ENCODE measurements around the gene NOS1AP. TPM values are rescaled to one million over a fixed set of nuclear protein-coding genes. Genes with fewer than 3 reads are reported as not detected.

NOS1AP gene
- total RNA-seq, 4 donors from 2014 or later = 1.1 to 3.5 (median 2.6) TPM

- H3K4me3 ChIP-seq (ENCODE audit: low read depth, poor library complexity, severe bottlenecking) = no peak overlapping the region
- TF ChIP-seq POLR2A (IDR thresholded peaks at IDR 0.05) (no peak), CTCF (IDR thresholded peaks at IDR 0.05) (no peak)
- intact Hi-C loops (cut with DNase I; ENCODE audit: low total_unique reads) = no loop called here
- WGBS, 2 donors = 75 to 83% methylated on average over 5 of the region's 5 CpGs
- DNase-seq (ENCODE audit: low spot score in 2 of 2) = no peak
Measured at GRCh38 chr1:162088281-162088969, 18.9 kb downstream of the NOS1AP start.

GRCh38 chr1:162089748-162090147, 20.3 kb downstream of the NOS1AP start:
- WGBS, 2 donors = 82 to 85% methylated on average over 2 of the region's 2 CpGs
- TF ChIP-seq POLR2A (IDR thresholded peaks at IDR 0.05) = no peak
- TF ChIP-seq CTCF (IDR thresholded peaks at IDR 0.05) = no peak
- H3K4me3 ChIP-seq (ENCODE audit: low read depth, poor library complexity, severe bottlenecking) = no peak overlapping the region
- intact Hi-C loops (cut with DNase I; ENCODE audit: low total_unique reads) = no loop called here
- no peak for DNase-seq (ENCODE audit: low spot score in 2 of 2)

GRCh38 chr1:162090378-162090777, 20.9 kb downstream of the NOS1AP start:
- no peak for TF ChIP-seq CTCF (IDR thresholded peaks at IDR 0.05)
- TF ChIP-seq POLR2A (IDR thresholded peaks at IDR 0.05) = no peak
- no peak overlapping the region for H3K4me3 ChIP-seq (ENCODE audit: low read depth, poor library complexity, severe bottlenecking)
- no peak for DNase-seq (ENCODE audit: low spot score in 2 of 2)
- intact Hi-C loops (cut with DNase I; ENCODE audit: low total_unique reads) = no loop called here
- 87 to 89% methylated on average over 2 of the region's 2 CpGs for WGBS, 2 donors

GRCh38 chr1:162091681-162092524, 22.4 kb downstream of the NOS1AP start:
- no peak overlapping the region for H3K4me3 ChIP-seq (ENCODE audit: low read depth, poor library complexity, severe bottlenecking)
- intact Hi-C loops (cut with DNase I; ENCODE audit: low total_unique reads) = no loop called here
- TF ChIP-seq POLR2A (IDR thresholded peaks at IDR 0.05) = no peak
- no peak for TF ChIP-seq CTCF (IDR thresholded peaks at IDR 0.05)
- DNase-seq (ENCODE audit: low spot score in 2 of 2) = no peak
- 56 to 63% methylated on average over 4 of the region's 4 CpGs for WGBS, 2 donors

GRCh38 chr1:162093095-162093494, 23.6 kb downstream of the NOS1AP start:
- TF ChIP-seq POLR2A (IDR thresholded peaks at IDR 0.05) = no peak
- intact Hi-C loops (cut with DNase I; ENCODE audit: low total_unique reads) = no loop called here
- no peak overlapping the region for H3K4me3 ChIP-seq (ENCODE audit: low read depth, poor library complexity, severe bottlenecking)
- no peak for DNase-seq (ENCODE audit: low spot score in 2 of 2)
- 93 to 100% methylated on average over 1 of the region's 1 CpG for WGBS, 2 donors

DNA sequence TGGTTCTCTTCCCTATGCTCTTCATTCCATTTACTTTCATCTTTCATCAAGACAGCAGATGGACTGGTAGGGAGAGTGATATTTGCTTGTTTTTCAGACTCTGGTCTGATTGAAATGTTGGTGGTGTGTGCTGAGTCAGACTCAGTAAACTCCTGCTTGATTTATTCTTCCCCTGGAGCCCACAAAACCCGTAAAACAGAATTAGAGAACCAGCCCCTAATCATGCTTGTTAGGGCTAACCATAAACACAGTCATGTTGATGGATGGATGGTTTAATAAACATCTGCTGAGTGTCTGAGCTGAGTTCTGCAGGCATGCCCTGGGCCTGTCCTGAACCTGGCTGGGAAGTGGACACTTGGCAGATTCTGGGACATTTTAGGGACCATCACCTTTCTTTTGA, 24.8 kb downstream of the NOS1AP start:
- TF ChIP-seq POLR2A (IDR thresholded peaks at IDR 0.05) (no peak), CTCF (IDR thresholded peaks at IDR 0.05) (no peak)
- no peak overlapping the region for H3K4me3 ChIP-seq (ENCODE audit: low read depth, poor library complexity, severe bottlenecking)
- DNase-seq (ENCODE audit: low spot score in 2 of 2) = no peak
- intact Hi-C loops (cut with DNase I; ENCODE audit: low total_unique reads) = no loop called here
- 52% methylated on average over 1 of the region's 1 CpG for WGBS, 2 donors

Data from lower leg skin (tissue), 4 donors.